Myocyte (in vitro differentiated cells): ENCODE measurements around the gene IQCB1. TPM values are rescaled to one million over a fixed set of nuclear protein-coding genes. Genes with fewer than 3 reads are reported as not detected.
"Not testable (repeated sequence)": the region's sequence is repeated elsewhere in the genome, so short reads cannot be mapped to it uniquely, and the experiment has no call there.

Source experiments
- DNase-seq: peaks from one replicate; pipeline ENCODE4 v3.0.0-alpha.2; 2012; ENCODE audit warnings: low read depth
- polyA plus RNA-seq: library from polyadenylated mRNA; unstranded; fragments of >200 nt; gene quantifications from one replicate; pipeline ENCODE4 v1.2.1, GENCODE V29; 2012; ENCODE audit warnings: missing spikeins
- total RNA-seq: library from RNA; depleted of rRNA; stranded (reverse); fragments of >200 nt; gene quantifications from 2 replicates; pipeline ENCODE4 v1.2.3, GENCODE V29; 2014

Gene IQCB1
- 15.3 and 23.8 TPM in 2 replicates for total RNA-seq
- 10.2 TPM for polyA plus RNA-seq

- DNase-seq = peak; percentile 97
These were observed at the start of gene IQCB1, which contains the start of gene EAF2 for GRCh38 chr3:121834671-121835464. TSS of gene IQCB1 (minus strand) at chr3:121835060. CDS start at chr3:121828960, 6,100 bp downstream. TSS of gene EAF2 (plus strand) at chr3:121835209. CDS start at chr3:121835286, 77 bp downstream.

- peak; percentile 5 for DNase-seq
These were observed 48.6 kb upstream of the IQCB1 start for GRCh38 chr3:121883507-121883906.

GRCh38 chr3:121878411-121878810 is 43.6 kb upstream of the IQCB1 start:
- no peak for DNase-seq

GRCh38 chr3:121871430-121871829 is 36.6 kb upstream of the IQCB1 start:
- DNase-seq = peak; percentile 5

GRCh38 chr3:121870717-121871116 is 35.9 kb upstream of the IQCB1 start:
- no peak for DNase-seq

- no peak for DNase-seq
These were observed 34.9 kb upstream of the IQCB1 start for GRCh38 chr3:121869736-121870135.

- no peak for DNase-seq
These were observed 28.9 kb upstream of the IQCB1 start for GRCh38 chr3:121863801-121864200.

GRCh38 chr3:121863247-121863646 is 28.4 kb upstream of the IQCB1 start:
- DNase-seq = not testable (repeated sequence)

GRCh38 chr3:121857778-121858177 is 22.9 kb upstream of the IQCB1 start:
- DNase-seq = not testable (repeated sequence)

- DNase-seq = no peak
These were observed 20.7 kb upstream of the IQCB1 start for GRCh38 chr3:121855555-121855954.

- no peak for DNase-seq
These were observed 17.4 kb upstream of the IQCB1 start for GRCh38 chr3:121852256-121852655.

- no peak for DNase-seq
These were observed 10.0 kb upstream of the IQCB1 start for GRCh38 chr3:121844892-121845291.

- no peak for DNase-seq
These were observed 5.1 kb upstream of the IQCB1 start for GRCh38 chr3:121839962-121840361.

GRCh38 chr3:121836481-121836880 is 1.6 kb upstream of the IQCB1 start:
- DNase-seq = no peak

- no peak for DNase-seq
These were observed 1.2 kb upstream of the IQCB1 start for GRCh38 chr3:121836064-121836463.

GRCh38 chr3:121835465-121835801 is 573 bp upstream of the IQCB1 start:
- DNase-seq = no peak

GRCh38 chr3:121834157-121834670 is 646 bp downstream of the IQCB1 start:
- no peak for DNase-seq

GRCh38 chr3:121822973-121823372 is 11.9 kb downstream of the IQCB1 start:
- no peak for DNase-seq

GRCh38 chr3:121821421-121822199 is 13.2 kb downstream of the IQCB1 start:
- DNase-seq = peak; percentile 16

GRCh38 chr3:121819236-121819635 is 15.6 kb downstream of the IQCB1 start:
- DNase-seq = no peak

GRCh38 chr3:121818578-121818977 is 16.3 kb downstream of the IQCB1 start:
- no peak for DNase-seq

- DNase-seq = no peak
These were observed 17.1 kb downstream of the IQCB1 start for GRCh38 chr3:121817753-121818152.
